Activated T-helper 1 cell treated with anti-CD3 and anti-CD28 coated beads, Interleukin-2, amount 50 U/mL, for 16 hours (primary cell): ENCODE measurements around the gene ENHO.
"Not testable (repeated sequence)": the region's sequence is repeated elsewhere in the genome, so short reads cannot be mapped to it uniquely, and the experiment has no call there.

ENCODE experiments used
- DNase-seq, 2 donors: peaks; one replicate each; pipeline ENCODE4 v3.0.0-alpha.2; 2020; ENCODE audit warnings: low read depth in 1 of 2, low spot score in 1 of 2

The ENHO gene

DNA sequence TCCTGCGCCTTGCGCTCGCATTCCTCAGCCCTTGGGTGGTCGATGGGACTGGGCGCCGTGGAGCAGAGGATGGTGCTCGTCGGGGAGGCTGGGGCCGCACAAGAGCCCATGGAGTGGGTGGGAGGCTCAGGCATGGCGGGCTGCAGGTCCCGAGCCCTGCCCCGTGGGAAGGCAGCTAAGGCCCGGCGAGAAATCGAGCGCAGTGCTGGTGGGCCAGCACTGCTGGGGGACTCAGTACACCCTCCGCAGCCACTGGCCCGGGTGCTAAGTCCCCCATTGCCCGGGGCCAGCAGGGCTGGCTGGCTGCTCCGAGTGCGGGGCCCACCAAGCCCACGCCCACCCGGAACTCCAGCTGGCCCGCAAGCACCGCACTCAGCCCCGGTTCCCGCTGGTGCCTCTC, 40.0 kb downstream of the ENHO start:
- DNase-seq = not testable (repeated sequence)

DNA sequence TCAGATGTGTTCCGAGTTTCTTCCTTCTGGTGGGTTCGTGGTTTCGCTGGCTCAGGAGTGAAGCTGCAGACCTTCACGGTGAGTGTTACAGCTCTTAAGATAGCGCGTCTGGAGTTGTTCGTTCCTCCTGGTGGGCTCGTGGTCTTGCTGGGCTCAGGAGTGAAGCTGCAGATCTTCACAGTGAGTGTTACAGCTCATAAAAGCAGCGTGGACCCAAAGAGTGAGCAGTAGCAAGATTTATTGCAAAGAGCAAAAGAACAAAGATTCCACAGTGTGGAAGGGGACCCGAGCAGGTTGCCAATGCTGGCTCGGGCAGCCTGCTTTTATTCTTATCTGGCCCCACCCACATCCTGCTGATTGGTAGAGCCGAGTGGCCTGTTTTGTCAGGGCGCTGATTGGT, 41.2 kb downstream of the ENHO start:
- not testable (repeated sequence) for DNase-seq

DNA sequence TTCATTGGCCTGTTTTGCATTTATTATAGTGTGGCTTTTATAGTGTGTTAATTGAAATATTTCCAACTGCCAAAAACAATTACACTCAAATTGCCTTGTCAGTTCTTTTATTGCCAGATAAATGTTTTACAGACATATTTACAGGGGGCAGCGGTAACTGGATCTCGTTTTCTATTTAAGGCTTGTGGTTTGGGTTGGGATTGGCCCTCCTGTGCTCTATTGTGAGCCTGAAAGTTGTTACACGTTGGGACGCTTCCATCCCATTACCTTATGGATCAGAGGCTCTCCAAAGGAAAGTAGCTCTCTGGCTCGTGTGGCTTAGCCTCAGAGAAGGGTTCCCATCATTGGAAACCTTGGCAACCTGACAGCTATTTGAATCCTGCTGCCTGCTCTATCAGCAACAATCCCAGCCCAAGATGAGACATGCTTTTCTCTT, 43.3 kb downstream of the ENHO start:
- no peak for DNase-seq

DNA sequence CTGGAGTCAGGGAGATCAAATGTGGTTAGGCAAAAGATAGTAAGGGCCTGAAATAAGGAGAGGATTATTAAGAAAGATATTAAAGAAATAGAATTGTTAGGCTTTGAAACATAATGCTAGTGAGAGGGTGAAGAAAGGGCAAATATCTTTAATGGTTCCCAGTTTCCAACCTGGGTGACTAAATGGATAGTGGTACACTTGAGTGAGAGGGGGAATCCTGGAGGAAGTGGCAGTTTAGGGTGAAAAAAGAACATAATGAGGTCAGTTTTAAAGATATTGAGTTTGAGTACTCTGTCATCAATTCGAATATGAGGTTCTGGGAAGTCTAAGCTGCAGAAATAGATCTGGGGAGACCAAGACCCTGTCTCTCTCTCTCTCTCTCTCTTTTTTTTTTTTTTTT, 45.2 kb downstream of the ENHO start:
- no peak for DNase-seq

DNA sequence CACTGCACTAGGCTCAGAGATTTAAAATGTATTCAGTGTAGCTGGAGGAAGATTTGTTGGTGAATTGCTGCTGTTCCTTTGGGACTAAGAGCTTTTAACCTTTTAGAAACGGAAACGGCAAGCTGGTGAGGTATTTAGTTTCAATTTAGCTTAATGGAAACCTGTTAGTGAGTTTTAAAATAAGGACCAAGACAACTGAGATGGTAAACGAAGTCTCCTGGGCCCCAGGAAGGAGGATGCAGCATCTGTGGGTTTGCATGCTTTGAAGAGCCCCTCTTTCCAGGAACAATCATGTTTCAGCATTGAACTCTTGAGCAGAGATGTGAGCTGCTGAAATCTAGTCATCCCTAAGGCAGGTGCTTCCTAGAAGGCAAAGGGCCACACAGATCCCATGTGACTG, 47.7 kb downstream of the ENHO start:
- DNase-seq = no peak
